Measurements from ENCODE around the gene REXO4.

The REXO4 gene

DNA sequence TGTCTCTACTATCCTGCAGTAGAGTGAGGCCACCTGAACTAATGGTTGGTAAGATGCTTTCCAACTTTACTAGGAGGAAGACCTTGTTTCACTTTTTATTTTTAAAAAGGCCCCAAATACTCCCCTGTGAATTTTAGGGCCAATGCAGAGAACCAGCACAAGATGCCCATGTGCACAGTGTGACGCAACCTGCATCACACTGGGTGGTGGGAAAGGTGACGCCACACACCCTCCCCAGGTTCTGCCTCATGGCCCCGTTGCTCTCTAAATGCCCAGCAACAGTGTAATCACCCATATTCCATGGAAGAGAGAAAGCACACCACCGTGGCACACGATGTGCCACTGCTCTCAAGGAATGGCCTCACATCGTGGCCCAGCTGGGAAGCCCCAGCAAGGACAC, 48.4 kb downstream of the REXO4 start:
- no peak for DNase-seq (ENCODE audit: low read depth in 3 of 3)

DNA sequence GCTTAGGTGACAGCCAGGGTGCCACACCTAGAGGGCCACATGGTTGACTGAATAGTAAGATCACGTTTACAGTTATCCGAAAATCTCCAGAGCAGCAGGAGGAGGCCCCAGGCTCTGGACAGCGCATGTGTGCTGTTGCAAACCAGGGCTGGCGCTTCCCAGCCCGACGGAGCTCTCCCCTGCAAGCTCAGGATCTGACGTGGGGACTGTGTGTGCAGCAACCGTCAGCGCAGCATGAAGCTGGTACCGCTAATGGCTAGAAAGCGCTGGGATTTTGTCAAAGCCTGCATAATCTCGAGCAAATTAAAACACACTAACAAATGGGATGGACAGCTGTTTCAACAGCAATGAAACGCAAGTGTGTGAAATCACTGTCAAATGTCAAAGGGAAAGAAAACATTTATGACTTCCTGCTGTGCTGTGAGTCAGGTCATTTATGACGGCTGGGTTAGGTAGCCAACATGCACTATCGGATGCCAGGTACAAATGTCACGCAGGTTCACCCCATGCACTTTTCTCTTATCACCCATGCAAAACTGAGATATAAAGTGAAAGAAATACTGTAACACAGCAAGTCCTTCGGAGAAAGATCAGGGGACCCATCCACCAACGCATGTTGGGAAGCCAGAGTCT, 49.4 kb downstream of the REXO4 start:
- no peak for DNase-seq (ENCODE audit: low read depth in 3 of 3)

DNA sequence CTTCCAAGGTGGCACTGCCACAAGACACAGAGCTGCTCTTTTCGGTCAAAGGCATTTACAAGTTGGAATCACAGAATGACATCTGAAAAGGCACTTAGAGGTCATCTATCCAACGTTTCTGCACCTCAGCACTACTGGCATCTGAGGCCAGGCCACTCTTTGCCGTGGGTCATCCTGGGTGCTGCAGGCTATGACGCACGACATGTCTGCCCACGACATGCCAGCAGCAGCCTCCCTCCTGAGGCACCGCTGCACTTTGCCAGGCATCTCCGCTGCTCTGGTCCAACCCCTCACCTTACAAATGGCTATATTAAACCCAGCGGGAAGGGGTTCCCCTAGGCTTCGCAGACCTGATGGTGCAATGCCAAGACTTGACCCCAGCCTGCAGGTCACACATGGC, 50.0 kb downstream of the REXO4 start:
- DNase-seq (ENCODE audit: low read depth in 3 of 3) = no peak

DNA sequence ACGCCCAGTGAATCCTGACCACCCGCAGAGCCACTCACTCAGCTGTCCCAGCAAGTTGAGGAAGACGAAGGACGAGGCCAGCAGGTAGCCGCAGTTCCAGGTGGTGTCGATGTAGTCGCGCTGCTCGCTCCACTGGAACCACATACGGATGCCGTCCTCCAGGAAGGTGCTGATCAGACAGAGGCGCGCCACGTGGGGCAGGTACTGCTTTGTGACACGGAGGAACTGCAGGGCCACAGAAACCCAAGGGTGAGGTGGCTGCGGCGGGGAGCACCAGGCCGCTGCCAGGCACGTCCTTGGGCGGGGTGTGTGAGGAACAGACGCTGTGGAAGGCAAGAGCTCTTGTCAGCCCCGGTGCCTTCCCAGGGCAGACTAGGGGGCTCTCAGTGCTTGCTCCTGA, 50.6 kb downstream of the REXO4 start:
- no peak for DNase-seq (ENCODE audit: low read depth in 3 of 3)

DNA sequence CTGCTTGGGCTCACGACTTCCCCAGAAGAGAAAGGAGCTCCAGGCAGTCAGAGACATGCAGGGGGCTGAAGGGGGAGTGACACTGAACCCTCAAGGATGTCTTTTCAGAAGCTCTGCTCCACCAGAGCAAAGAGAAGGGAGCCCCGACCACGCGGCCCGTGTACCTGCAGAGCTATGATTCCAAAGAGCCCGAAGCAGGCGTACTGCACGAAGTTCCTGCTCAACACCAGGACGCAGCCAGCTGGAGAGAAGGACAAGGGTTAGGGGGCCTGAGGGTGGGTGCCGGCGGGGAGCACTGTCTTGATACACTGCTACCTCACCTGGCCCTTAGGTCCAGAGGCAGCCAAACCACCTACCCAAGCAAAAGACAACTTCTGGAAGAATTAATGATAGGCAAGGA, 51.4 kb downstream of the REXO4 start:
- no peak for DNase-seq (ENCODE audit: low read depth in 3 of 3)

DNA sequence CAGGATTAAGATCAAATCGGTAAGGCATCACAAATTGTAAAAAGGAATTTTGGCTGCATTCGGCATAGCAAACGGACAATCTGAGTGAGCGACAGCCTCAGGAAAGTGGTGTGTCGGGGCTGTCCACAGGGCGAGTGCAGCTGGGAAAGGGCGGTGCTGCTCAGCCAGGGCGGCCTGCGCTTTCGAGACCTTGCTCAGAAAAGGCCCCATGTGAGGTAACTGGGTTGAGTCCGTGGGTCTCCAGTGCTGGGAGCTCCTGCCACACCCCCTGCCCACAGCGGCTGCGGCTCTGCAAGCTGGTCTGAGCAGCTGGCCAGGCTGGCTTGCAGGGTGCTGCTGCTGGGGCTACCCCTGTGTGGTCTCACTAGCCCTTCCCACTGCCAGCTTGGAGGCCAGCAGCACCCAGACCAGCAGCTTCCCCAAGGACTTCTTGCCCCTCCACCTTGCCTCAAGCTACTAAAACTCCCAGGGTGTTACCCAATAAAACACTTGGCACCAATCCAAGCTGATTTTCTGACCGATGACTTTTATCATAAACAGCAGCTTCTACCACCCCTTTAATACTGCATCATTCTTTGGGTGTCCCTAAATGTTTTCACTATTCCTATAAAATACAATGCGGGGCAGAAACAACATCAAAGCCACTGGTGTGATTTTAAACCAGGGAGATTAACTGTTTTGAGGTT, 55.3 kb downstream of the REXO4 start:
- DNase-seq (ENCODE audit: low read depth in 3 of 3) = no peak

DNA sequence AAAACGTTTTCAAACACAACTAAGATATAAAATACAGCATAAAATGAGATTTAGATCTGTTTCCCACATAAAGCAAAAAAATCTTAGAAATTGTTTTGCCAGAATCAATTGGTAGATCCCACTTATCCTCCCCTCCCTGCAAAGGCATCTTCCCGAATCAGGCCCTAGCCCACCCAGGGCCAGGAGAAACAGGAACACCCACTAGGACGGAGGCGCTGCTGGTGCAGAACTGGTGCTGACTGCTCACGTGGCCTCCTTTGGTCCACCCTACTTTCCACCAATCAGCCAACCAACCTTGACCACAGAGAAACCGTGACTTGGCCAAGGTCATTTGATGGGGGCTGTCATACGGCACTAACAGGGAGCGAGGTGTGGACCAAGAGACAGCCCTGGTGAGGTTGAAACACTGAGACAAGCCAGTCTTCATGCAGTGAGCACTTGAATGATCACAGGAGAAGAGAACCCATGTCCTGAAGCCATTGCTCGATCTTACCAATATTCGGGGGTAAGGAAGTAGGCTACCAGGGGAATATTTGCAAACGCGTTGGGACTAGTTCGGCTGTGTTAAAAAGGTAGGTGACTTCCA, 56.2 kb downstream of the REXO4 start:
- DNase-seq (ENCODE audit: low read depth in 3 of 3) = no peak

DNA sequence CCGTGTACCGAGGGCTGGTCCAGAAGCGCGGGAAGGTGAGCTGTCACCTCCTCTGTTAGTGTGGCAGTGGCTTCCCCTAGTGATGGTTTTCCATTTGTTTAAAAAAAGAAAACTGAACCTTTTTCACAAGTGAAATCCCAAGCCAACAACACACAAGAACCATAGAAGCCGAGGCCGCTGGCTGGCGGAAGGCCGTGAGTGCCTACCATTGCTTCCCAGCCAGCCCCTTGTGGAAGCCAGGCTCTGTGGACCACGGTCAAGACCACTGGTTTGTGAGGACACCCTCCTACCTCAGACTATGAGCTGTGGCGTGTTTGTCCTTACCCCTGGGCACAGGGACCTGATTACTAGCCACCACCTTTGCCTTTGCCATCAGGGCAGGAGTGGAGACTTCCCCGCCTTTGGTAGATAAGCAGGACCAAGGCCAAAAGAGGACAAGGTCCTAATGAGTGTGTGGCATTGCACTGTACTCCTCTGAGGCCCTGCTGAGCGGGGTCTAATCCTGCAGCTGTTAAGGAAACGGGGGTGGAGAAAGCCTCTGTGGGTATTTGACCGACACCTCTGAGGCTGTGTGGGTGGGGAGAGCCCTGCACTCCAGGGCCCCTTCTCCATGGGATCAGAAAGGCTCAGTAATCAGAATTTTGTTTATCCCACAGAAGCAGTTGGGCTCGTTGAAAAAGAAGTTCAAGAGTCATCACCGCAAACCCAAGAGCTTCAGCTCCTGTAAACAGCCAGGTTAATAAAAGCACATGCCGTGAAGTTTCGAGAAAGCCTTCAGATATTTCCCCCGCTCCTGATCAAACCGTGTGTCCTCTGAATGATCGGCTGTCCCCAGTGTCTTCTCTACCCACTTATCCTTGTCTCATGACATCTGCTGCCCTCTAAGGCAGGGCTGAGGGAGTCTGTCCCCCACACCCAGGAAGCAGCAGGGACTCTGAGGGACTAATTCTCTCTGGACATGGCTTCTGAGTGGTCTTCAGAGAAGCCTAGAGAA, 57.1 kb downstream of the REXO4 start:
- no peak for DNase-seq (ENCODE audit: low read depth in 3 of 3)

DNA sequence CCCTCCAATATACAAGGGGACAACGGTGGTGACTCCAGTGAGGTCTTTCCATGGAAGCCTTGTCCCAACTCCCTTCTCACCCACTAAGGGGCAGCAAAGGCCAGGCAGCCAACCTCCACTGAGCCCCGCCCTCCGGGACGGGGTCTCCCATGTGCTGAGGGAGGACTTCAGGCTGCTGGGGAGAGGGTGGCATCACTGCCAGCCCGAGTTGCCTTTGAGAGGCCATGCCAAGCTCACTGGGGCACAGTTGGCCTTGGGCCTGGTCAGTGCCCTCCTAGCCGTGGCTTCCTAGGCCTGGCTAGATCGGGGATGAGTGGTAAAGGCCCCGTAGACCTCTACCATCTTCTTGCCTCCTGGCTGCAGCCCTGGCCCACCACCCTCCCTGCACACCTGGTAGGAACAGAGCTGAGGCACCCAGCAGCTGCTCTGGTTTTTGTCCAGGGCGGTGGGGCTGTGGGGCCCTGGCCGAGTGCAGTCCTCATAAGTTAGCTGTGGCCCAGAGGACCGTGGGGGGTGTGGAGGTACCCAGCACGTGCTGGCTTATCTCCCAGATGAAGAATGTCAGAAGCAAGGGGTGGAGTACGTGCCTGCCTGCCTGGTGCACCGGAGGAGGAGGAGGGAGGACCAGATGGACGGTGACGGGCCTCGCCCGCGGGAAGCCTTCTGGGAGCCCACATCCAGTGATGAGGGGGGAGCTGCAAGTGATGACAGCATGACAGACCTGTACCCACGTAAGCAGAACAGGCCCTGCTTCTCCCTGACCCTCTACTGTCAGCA, 58.2 kb downstream of the REXO4 start:
- DNase-seq (ENCODE audit: low read depth in 3 of 3) = no peak

DNA sequence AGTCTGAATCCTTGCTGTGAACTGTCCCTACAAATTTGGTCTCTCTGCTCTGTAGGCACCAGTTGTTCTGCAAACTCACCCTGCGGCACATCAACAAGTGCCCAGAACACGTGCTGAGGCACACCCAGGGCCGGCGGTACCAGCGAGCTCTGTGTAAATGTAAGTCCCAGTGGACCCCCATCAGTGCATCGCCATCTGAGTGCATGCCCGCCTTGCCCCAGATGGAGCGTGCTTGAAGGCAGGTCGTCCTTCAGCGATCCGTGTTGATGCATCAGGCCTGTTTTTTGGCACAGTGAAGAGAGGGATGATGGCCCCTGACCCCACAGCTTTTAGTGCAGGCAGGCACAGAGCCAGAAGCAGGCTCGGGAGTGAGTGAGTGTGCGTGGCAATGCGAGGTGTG, 60.2 kb downstream of the REXO4 start:
- no peak for DNase-seq (ENCODE audit: low read depth in 3 of 3)

DNA sequence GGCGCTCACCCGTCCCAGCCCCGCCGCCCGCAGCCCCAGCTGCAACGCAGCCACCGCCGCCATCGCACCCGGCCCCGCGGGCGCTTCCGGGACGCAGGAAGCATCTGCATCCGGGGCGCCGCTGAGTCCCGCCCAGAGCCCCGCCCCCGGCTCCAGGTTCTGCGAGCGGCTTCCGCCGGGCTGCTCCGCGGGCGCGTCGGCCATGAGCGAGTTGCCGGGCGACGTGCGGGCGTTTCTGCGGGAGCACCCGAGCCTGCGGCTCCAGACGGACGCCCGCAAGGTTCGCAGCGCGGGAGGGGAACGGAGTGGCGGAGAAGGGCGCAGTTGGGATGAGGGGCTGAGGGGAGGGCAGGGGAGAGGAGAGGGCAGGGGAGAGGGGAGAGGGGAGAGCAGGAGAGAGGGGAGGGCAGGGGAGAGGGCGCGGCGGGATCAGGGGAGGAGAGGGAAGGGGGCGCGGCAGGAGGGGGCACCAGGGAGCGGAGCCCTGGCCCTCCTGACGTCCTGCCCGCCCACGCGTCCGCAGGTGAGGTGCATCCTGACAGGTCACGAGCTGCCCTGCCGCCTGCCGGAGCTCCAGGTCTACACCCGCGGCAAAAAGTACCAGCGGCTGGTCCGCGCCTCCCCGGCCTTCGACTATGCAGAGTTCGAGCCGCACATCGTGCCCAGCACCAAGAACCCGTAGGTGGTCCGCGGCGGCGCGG, 61.3 kb downstream of the REXO4 start, which contains the start of the genes SURF1 and SURF2:
Gene SURF1 (minus strand): TSS at position 97 of the 701 bp plus-strand sequence. CDS start 34 bp downstream, at position 63.
Gene SURF2 (plus strand): TSS at position 160 of the 701 bp plus-strand sequence. CDS start 43 bp downstream, at position 203.
- DNase-seq (ENCODE audit: low read depth in 3 of 3) = peak; percentile 80 to 85 (median 83)

Data from stimulated activated CD4-positive, alpha-beta T cell treated with anti-CD3 and anti-CD28 coated beads, TNF-alpha, amount 100 ng/mL, for 4 hours (primary cell).